ENCODE data around the gene PBX1.

Gene PBX1

DNA sequence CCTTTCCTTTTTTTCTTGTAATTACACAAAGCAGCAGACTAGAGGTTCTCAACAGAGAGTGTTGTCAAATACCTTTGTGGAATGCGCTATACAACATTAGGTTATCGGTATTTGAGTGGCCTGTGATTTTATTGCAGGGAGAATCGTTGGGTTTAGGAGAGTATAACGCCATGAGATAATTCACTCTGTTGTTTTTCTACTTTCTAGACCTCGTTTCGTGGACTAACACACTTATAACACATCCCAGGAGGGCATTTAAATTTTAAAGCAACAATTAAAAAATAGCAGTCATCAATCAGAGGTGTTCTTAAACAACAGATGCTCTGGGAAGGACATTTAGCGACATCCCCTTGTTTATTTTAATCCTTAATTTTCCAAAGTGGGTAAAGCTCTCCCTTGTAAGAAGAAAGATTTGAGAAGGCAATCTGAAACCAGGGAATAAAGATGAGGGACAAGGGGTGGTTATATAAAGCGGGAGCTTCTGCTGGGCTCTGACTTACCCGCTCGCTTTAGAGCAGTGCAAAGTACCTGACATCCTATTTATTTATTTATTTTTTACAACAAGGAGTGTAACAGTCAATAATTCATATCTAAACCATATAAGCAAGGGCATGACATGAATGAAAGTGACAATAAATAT, 4.9 kb downstream of the PBX1 start:
- no peak for DNase-seq (ENCODE audit: low spot score)

DNA sequence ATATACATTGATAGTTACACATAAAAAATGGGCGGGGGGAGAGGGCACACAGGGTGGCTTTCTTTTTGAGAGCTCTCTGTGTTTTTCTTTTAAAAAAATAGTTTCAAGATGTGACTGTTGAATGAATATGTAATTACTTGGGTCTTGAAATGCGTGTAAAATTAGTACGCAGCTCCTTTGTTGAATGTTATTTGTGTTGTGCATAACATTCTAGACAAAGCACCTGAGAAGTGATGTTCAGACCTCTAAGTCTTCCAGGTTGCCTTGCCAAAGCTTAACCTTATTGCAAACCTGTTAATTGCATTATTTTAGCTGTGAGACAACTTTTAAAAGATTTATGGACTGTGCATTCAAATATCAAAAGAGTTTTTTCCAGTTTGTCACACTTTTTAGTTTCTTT, 5.4 kb downstream of the PBX1 start:
- no peak for DNase-seq (ENCODE audit: low spot score)

DNA sequence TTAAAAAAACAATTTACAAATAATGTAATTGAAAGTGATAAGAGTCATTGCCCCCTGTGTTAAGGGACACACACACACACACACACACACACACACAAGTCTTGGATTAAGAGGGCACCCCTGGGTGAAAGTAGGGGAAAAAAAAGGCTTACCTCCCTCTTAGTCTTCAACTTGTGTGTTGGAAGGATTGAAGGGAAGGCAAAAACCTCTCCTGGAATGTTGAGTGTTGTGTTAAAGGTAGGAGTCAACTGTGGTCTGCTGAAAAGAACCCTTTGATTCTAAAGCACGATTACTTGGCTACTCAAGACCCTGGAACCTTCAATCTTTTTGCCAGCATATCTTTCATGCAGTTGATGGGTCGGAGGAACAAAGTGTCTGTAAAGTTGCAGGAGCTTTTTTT, 6.4 kb downstream of the PBX1 start:
- no peak for DNase-seq (ENCODE audit: low spot score)

DNA sequence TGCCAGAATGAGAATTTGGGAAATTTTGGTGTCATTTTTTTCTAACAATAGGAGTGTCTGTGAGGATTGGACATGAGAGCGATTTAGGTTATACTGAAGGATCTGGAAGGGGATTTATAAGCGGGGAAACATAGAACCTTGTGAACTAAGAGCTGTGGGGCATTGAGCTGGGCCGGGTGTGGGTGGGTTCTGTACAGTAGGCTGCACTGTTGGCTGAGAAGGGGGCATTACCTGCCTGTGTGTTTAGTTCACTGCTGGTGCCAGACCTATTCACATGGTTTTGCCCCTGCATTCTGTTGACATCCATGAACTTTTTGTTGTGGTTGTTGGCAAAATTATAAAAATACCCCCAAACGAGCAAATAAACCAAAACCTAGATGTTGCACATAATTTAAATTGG, 8.8 kb downstream of the PBX1 start:
- DNase-seq (ENCODE audit: low spot score) = no peak

DNA sequence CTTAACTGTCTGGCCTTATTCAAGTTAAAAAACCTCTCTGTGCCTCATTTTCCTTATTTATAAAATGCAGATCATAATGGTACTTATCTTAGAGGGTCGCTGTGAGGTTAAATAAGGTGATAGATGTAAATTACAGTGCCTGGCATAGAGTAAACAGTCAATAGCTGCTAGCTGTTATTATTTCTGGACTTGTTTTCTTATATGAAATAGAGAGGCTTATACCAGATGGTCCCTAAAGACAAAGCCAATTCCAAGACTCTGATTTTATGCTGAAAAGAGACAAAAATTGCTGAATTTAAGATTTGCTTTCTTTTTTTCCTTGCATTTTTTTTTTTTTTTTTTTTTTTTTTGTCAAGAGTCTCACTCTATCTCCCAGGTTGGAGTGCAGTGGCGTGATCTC, 10.3 kb downstream of the PBX1 start:
- DNase-seq (ENCODE audit: low spot score) = no peak

DNA sequence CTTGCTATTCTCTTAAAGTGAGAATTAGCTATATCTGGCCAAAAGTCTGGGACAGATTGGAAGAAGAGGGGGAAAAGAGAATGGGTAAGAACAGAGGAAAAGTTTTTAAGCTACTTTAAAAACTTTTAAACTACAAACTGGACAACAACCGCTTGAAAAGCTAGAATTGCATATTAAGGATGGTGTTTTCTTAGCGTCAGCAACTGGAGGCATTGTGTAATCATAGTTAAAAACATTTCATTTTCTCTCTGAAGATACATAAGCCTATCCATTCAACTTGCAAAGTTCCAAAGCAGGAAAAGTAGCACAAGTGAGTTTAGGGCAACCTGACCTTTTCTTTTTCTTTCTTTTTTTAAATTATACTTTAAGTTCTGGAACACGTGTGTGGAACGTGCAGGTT, 10.9 kb downstream of the PBX1 start:
- no peak for DNase-seq (ENCODE audit: low spot score)

DNA sequence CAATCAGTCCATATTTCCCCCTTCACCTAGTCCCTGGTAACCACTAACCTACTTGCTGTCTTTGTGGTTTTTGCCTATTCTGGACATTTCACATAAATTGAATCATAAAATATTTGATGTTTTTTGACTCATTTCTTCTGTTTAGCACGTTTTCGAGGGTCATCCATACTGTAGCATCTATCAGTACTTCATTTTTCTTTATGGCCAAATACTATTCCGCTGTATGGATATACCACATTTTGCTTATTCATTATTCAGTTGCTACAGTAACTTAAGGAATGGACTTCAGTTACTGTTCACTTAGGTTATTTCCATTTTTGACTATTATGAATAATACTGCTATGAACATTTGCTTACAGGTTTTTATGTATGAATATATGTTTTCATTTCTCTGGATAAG, 12.3 kb downstream of the PBX1 start:
- no peak for DNase-seq (ENCODE audit: low spot score)

DNA sequence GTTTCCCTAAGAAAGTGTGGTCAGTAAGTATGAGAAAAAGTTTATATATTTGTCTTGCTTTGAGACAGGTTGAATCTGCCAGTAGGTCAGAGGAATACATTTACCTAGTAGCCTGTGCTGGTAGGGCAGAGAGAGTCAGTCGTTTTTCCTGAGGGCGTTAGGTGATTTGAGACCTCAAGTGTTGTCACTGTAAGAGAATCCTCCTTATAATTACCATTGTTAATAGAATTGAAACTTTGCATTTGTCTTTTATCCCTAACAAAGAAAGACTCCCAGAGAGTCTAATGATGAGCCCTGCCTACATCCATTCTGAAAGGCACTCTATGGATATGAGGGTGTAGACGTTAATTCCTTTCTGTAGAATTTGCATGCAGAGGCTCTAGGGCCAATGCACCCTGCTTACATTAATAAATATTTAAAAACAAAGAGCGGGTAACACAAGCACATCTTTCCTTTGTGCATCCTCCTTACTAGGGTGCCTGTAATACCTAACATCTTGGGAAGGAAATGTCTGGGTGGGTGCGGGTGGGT, 16.4 kb downstream of the PBX1 start:
- no peak for DNase-seq (ENCODE audit: low spot score)

DNA sequence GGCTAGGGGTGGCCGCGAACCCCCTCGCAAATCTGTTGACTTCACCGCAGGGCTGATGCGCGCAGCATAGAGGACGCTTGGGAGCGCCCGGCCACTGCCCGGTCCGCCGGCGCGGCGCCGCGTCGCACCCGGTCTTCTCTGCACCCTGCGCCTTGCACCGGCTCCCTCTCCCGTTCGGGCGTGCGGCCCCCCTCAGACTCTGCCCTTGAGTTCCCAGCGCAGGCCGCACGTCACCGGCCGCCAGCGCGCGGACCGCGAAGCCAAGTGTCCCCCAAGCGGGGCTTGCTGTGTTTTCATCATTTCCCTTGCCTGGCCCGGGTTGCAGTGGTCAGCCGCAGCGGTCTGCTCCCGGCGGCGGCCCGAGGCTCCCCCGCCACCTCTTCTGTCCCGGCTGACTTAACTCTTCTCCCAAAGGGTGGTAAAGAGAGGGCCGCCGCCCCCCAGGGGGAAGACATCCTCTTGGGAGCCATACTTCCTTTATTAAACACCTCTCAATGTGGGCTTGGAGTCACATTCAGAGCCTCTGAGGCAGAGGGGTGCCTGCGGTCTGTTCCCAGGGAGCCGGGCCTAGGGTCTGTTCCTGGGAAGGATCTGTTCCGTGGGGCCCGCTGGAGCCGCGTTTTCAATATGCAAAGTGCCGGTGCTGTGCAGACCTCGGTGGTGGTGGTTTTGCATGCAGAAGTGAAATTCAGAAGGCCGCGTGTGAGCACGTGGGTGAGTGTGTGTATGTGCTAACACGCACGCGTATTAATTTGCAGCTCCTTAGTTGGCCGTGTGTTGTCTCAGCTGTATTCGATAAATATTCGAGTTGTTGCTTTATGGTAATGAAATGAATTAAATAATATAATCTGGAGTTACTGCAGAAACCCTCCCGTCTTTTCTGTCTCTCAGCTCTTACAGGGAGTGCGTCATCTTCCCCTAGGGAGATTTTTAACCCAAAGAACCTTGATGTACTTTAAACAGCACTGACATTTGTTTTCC, 17.6 kb downstream of the PBX1 start:
- no peak for DNase-seq (ENCODE audit: low spot score)

DNA sequence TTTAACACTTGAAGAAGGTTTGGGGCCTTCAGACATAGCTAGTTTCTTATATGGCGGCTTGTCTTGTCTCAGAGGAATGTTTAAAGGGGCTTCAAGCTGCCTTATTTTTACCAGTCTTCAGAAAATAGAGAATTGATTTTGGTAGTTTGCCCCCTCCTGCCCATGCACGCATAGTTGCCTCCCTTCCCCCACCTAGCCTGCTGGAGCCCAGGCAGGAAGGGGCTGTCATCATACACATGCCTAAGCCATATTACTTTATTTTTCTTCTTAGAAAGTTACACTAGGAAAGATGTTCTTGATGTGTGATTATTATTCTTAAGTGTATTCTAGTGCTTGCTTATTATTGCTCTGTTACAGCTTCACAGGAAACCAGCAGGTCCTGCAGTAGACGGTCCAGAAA, 18.3 kb downstream of the PBX1 start:
- no peak for DNase-seq (ENCODE audit: low spot score)

DNA sequence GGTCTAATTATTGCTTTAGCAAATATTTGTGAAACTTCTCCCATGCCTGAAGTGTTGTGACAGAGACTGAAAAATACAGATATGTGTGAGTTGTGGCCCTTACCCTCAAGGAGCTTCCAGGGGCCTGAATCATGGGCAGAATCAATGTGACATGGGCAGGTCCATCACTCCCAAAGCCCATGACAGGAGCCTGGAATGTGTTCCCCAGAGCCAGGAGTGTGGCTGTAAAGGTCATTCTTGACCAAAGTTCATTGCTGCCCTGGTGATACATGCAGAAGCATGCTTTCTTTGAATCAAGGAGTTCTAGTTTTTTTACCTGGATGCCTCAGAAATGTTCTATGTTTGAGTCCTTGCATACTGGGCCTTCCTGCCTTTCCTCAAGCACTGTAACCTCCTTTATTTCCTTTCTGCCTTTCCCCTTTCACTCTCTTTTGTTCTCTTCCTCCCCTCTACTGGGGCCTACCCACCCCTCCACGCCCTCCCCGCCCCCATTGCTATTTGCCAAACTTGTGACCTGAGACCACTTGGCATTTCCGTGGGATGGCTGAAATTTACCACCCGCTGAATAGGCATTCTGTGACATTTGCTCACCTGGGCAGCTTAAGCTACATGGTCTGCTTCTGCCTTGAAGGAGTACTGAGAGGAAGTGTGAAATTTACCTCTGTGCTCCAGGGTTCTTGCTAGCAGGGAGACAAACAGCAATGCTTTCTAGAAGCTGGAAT, 19.7 kb downstream of the PBX1 start:
- no peak for DNase-seq (ENCODE audit: low spot score)

DNA sequence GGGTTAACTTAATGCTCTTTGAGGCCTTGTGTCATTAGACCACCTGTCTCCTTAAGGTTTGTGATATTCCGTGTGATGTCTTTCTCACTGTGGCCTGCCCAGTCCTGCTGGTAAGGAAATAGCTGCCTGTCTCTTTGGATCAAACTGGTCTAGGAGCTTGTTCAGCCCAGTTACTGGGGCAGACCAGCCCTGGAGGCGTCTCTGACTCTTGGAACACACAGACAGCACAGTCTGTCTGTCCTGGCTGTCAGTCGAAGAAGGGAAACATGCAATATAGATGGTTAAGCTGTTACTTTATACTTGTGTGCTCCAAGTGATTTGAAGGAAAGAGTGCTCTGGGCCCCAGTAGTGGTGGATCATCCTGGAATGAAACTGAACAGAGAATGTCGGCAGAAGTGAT, 20.4 kb downstream of the PBX1 start:
- DNase-seq (ENCODE audit: low spot score) = no peak

DNA sequence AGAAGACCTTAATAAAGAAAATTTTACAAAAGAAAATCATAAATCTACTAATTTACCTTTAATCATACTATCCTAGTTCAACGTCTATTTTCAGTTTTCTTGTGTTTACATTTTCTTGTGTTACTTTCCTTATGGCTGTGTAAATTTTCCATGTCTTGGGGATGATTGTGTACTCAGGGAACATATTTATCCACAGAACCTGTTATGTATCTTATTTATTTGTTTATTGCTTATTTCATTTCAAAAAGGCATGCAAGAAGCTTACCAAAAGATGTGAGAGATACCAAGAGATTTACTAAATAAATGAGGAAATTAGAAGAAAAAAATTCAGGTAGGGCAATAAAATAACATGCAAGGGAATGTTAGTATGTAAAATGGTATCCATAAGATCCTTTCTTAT, 22.8 kb downstream of the PBX1 start:
- no peak for DNase-seq (ENCODE audit: low spot score)

DNA sequence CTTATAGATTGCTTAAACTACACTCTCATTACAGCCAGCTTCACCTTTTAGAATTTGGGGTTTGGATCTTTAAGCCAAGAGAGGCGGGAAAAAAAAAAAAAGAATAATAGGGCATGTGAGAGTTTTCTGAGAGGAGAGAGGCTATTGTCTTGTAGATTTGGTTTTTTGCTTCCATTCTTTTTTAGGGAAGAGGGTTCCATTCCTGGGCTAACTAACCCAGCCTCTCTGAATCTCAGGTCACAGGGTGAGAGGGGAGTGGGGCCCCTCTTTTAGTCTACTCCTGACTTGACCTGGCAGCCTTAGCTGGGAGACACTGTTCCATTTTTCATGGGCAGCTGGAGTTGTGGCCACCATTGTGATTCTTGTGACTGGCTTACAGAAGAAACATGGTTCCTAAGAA, 24.2 kb downstream of the PBX1 start:
- DNase-seq (ENCODE audit: low spot score) = no peak

DNA sequence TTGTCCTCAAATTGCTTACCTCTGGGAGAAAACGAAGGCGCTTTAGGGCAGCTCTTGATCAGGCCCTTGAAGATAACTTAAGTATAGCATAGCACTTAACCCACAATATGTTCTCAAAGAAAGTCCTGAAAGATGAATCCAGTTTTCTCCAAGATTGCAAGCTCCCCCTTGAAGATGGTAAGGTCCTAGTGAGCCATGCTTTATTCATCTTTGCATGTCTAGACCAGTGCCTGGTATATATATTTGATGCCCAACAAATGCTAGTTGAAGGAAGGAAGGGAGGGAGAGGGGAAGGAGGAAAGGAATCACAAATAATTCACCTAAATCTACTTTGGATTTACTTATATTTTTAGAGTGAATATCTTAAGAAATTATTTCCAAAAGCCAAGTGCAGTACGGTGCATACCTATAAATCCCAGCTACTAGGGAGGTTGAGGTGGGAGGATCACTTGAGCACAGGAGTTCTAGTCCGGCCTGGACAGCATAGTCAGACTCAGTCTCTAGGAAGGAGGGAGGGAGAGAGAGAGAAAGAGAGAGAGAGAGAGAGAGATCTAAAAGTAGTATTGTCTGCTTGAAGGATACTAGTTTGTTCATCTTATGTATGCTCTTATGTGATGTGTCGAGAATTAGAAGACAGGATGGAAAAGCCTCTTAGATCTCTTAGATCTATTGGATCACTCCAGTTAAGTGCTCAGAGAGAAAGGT, 25.0 kb downstream of the PBX1 start:
- DNase-seq (ENCODE audit: low spot score) = no peak

DNA sequence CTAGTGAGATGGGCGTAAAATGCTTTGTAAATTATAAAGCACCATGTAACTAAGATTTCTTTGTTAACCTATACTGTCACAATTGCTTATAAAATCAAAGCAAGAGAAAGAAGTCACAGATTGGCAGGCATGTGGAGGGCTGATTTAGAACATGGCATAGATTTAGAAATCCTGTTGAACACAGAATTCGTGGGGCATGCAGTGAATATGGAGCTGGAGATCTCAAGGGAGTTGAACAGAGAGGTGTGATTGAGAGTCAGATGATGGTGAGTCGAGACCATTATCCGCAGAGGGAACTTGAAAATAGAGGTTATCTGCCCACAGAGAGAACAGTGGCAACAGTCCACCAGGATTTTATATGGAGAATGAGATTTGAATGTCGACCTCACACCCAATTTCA, 27.6 kb downstream of the PBX1 start:
- DNase-seq (ENCODE audit: low spot score) = no peak

DNA sequence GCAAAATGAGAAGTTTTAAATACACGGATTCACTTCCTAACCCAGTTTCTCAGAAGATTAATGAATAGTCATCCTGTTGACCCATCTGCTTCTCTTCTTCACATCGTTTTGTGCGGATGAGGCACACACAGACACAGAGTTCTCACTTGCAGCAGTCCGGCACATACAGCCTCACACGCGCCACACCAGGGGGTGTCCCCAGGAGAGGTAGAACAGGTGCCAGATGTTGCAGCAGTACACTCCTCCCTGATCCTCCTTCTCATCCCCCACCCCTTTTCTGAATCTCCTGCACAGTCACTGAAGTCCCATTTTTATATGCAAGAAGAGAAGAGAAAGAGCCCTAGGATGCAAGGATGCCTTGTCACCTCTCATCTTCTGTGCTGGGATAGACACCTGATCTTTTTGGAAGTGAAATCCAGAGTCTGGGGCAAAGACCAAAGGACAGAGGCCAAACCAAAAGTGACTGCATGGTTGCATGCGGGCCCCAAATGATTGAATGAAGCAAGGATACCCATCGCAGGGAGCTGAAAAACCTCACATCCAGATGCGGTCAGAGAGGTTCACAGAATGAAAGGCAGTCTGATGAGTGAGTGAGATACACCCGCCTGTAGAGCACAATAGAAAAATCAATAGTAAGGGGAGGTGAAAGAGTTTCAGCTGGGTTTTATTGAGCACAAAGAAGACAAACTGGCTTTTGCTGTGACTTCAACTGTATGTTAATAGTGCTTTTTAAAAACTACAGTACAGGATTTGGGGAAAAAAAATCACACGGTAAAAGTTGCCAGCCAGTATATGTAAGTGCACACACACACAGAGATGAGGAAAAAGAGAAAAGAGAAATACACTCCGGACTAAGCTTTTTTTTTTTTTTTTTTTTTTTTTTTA, 28.9 kb downstream of the PBX1 start:
- DNase-seq (ENCODE audit: low spot score) = no peak

DNA sequence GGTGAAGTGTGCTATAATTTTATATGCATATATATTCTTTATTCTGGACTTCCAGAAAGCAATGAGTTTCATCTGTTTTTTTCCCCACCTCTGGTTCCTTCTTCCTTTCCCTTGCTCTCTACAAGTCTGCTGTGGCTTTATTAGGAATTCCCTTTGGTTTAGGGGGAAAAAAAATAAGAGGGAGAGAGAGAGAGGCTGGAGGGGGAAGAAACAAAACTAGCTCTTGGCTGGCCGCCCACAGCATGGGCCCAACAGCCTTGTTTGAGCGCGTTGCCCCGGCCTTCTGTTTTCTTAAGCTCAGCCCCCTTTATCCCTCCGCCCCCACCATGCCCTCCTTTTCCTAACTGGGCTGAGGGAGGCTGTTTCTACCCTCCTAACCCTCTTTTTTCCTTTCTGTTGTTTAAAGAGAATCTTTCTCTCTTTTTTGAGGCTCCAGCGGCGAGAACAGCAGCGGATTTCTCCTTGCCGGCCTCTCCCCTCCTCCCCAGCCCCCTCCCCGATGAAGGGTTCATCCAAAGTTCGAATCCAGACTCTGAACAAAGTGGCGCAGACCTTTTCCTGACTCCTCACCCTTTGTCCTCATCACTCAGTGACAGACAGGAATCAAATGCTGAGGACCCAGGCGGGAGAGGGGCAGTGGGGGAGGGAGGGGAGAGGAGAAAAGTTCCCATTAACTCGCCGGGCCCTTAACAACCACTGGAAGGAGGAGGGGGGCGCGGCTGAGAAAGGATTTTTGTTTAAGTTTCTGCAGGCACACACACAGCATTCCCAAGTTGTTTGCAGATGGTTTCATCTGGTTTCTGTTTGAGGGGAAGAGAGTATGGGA, 29.7 kb downstream of the PBX1 start:
- no peak for DNase-seq (ENCODE audit: low spot score)

DNA sequence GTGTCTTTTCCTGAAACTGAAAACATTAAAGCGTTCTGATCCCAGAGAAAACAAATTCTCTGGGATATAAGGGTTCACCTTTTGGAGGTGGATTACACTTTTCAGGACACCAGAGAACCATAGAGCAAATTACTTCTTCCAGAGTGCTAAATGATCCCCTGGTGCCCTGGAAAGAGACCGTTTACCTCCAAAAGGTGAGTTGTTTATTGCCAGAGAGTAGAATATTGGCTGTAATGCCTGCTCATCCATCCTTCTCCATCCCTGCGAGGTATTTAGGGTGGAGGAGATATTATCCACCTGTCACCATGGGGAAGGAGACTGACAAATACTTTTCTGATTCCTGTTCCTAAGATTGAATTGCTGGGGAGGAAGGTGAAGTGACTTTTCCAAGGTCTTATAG, 30.4 kb downstream of the PBX1 start:
- DNase-seq (ENCODE audit: low spot score) = no peak

DNA sequence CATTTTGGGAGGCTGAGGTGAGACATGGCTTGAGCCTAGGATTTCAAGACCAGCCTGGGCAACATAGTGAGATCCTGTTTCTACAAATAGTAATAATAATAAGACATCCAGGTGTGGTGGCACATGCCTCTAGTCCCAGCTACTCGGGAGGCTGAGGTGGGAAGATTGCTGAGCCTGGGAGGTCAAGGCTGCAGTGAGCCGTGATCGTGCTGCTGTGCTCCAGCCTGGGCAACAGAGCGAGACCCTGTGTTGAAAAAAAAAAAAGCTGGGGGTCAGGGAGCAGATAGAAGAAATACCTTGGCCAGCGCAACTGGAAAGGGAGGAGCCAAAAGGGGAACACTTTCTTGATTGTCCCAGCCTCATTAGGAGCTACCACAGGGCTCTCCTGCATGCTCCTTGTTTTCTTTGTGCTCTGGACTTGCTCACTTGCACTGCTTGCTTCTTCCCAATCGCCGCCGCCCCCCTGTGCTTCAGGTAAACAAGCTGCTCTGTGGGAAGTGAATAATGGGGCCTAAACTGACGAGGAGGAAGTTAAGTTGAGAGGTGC, 31.1 kb downstream of the PBX1 start:
- DNase-seq (ENCODE audit: low spot score) = no peak

All from CD4-positive, alpha-beta T cell treated with Interleukin-2 at 100 ng/mL for 4 hours (primary cell).